Measurements from ENCODE around the gene ACADL.

DNA sequence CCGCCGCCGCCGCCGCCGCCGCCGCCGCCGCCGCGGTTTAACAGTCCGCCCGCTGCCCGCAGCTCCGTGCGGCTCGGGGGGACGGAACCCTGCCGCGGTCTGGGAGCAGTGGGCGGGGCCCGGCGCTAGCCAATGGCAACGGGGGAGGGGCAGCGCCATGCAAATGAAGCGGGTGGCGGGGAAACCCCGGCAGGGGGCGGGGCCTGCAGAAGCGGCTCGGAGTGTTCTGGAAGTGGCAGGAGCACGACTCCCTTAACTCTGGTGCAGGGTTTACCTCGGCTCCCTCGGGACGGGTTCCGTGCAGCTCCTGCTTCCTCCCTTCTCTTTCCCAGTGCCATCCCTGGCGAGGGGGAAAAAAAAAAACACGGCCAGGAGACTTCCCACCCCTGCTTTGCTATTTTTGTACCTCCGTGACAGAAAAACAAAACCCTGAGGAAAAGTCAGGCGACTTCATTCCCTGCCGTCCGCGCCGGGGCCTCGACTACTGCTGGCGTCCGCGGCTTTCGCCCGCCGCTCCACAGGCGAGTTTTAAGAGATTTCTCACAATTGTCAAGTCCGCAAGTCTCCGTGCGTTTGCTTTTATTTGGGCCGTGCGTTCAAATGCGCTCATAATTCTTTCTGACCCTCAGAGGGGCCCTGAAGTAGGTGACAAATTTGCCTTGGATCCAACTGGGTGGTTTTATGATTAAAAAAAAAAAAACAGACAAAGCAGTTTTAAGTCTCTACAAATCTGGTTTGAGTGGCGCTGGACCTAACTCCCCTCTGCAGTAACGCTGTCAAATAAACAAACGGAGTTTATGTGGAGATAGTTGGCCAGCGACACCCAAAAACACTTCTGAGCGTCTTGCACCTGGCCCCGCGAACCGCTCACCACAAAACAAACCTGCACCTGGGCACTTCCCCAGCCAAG, 53.7 kb downstream of the ACADL start, which contains the start of gene KANSL1L:
- TF ChIP-seq, protein P1, sequence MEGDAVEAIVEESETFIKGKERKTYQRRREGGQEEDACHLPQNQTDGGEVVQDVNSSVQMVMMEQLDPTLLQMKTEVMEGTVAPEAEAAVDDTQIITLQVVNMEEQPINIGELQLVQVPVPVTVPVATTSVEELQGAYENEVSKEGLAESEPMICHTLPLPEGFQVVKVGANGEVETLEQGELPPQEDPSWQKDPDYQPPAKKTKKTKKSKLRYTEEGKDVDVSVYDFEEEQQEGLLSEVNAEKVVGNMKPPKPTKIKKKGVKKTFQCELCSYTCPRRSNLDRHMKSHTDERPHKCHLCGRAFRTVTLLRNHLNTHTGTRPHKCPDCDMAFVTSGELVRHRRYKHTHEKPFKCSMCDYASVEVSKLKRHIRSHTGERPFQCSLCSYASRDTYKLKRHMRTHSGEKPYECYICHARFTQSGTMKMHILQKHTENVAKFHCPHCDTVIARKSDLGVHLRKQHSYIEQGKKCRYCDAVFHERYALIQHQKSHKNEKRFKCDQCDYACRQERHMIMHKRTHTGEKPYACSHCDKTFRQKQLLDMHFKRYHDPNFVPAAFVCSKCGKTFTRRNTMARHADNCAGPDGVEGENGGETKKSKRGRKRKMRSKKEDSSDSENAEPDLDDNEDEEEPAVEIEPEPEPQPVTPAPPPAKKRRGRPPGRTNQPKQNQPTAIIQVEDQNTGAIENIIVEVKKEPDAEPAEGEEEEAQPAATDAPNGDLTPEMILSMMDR (conservative IDR thresholded peaks at IDR 0.05) = no peak
- TF ChIP-seq EZH2 (IDR thresholded peaks at IDR 0.05; ENCODE audit: low read depth) = no peak

All from PC-9 (cell line).